HEK293T (cell line): ENCODE data around the gene AQP12A.

Experiments
- CTCF ChIA-PET: fragments of 350-600 bp; formaldehyde crosslinking; extraction: SDS; loops from one replicate; lab custom pipeline; 2021; ENCODE audit warnings: antibody characterized with exemption, inconsistent platforms; lab: Yijun Ruan, JAX
- POLR2A ChIA-PET: fragments of 350-600 bp; formaldehyde crosslinking; extraction: SDS; loops from one replicate; lab custom pipeline; 2020; ENCODE audit warnings: antibody characterized with exemption, inconsistent platforms; lab: Yijun Ruan, JAX
- DNase-seq: peaks from one replicate; pipeline ENCODE4 v3.0.0; 2012; ENCODE audit warnings: mixed read lengths; ENCODE audit errors: extremely low spot score
- ARNT ChIP-seq: fragments of 450-650 bp; IDR thresholded peaks from 2 replicates; pipeline ENCODE4 v1.6.1; 2017; ENCODE audit warnings: mild to moderate bottlenecking
- BHLHE40 ChIP-seq: fragments of 450-650 bp; IDR thresholded peaks from 2 replicates; pipeline ENCODE4 v1.6.1; 2016; ENCODE audit warnings: mild to moderate bottlenecking, moderate library complexity, borderline replicate concordance
- CTBP1 ChIP-seq: fragments of 450-650 bp; IDR thresholded peaks from 2 replicates; pipeline ENCODE4 v1.6.1; 2016; ENCODE audit warnings: borderline replicate concordance
- ELF4 ChIP-seq: fragments of 450-650 bp; IDR thresholded peaks from 2 replicates; pipeline ENCODE4 v1.6.1; 2017; ENCODE audit warnings: antibody characterized with exemption
- FOXA1 ChIP-seq: fragments of 450-650 bp; IDR thresholded peaks from 2 replicates; pipeline ENCODE4 v1.6.1; 2016; ENCODE audit warnings: mild to moderate bottlenecking
- FOXK2 ChIP-seq: fragments of 450-650 bp; IDR thresholded peaks from 2 replicates; pipeline ENCODE4 v1.6.1; 2016; ENCODE audit warnings: mild to moderate bottlenecking
- FOXM1 ChIP-seq: fragments of 450-650 bp; IDR thresholded peaks from 2 replicates; pipeline ENCODE4 v1.6.1; 2017; ENCODE audit warnings: mild to moderate bottlenecking, borderline replicate concordance
- HDGF ChIP-seq: fragments of 450-650 bp; IDR thresholded peaks from 2 replicates; pipeline ENCODE4 v1.6.1; 2017; ENCODE audit warnings: antibody characterized with exemption, borderline replicate concordance
- L3MBTL2 ChIP-seq: fragments of 450-650 bp; conservative IDR thresholded peaks from 2 replicates; pipeline ENCODE4 v1.6.1; 2016; ENCODE audit warnings: mild to moderate bottlenecking
- LEF1 ChIP-seq: fragments of 450-650 bp; IDR thresholded peaks from 2 replicates; pipeline ENCODE4 v1.6.1; 2017; ENCODE audit warnings: mild to moderate bottlenecking, borderline replicate concordance
- NFRKB ChIP-seq: fragments of 450-650 bp; IDR thresholded peaks from 2 replicates; pipeline ENCODE4 v1.6.1; 2016; ENCODE audit warnings: mild to moderate bottlenecking, moderate library complexity
- PKNOX1 ChIP-seq: fragments of 450-650 bp; IDR thresholded peaks from 2 replicates; pipeline ENCODE4 v1.6.1; 2016
- SP1 ChIP-seq: fragments of 450-650 bp; IDR thresholded peaks from 2 replicates; pipeline ENCODE4 v1.6.1; 2017
- SUZ12 ChIP-seq: fragments of 450-650 bp; IDR thresholded peaks from 2 replicates; pipeline ENCODE4 v1.6.1; 2016; ENCODE audit warnings: mild to moderate bottlenecking
- TARDBP ChIP-seq: fragments of 450-650 bp; IDR thresholded peaks from 2 replicates; pipeline ENCODE4 v1.6.1; 2016
- ZNF384 ChIP-seq: fragments of 450-650 bp; IDR thresholded peaks from 2 replicates; pipeline ENCODE4 v1.6.1; 2016

The AQP12A gene

GRCh38 chr2:240645801-240646175 lies 45.9 kb upstream of the AQP12A start:
- TF ChIP-seq CTBP1: no peak
- POLR2A ChIA-PET: interaction anchor here (0.8 kb wide), 1 partner anchor 60 kb away, joined by 3 read pairs; the partner anchor contains the start of gene CAPN10

GRCh38 chr2:240646176-240646899 lies 45.3 kb upstream of the AQP12A start:
- TF ChIP-seq SUZ12 (no peak), TARDBP (no peak), PKNOX1 (no peak), BHLHE40 (no peak), SP1 (no peak), FOXK2 (no peak), FOXM1 (no peak), LEF1 (no peak), FOXA1 (no peak)
- CTCF ChIA-PET: no interaction called here
- POLR2A ChIA-PET: no interaction called here
- no peak for DNase-seq

More at GRCh38 chr2:240645801-240646175, 45.9 kb upstream of the AQP12A start:
- CTCF ChIA-PET: no interaction called here
- no peak for DNase-seq

GRCh38 chr2:240646900-240647502 lies 44.7 kb upstream of the AQP12A start:
- no peak for DNase-seq
- POLR2A ChIA-PET: no interaction called here
- CTCF ChIA-PET: no interaction called here
- TF ChIP-seq FOXA1: no peak
- TF ChIP-seq HDGF: no peak
- no peak for TF ChIP-seq SP1
- TF ChIP-seq PKNOX1: no peak
- no peak for TF ChIP-seq NFRKB
- TF ChIP-seq BHLHE40: no peak
- no peak for TF ChIP-seq LEF1
- no peak for TF ChIP-seq FOXK2
- no peak for TF ChIP-seq TARDBP
- TF ChIP-seq SUZ12: no peak
- no peak for TF ChIP-seq CTBP1
- TF ChIP-seq ELF4: no peak
- no peak for TF ChIP-seq L3MBTL2
- TF ChIP-seq ZNF384: no peak
- no peak for TF ChIP-seq FOXM1
- TF ChIP-seq ARNT: no peak

- no peak for DNase-seq
- CTCF ChIA-PET: no interaction called here
- POLR2A ChIA-PET: no interaction called here
- TF ChIP-seq CTBP1: no peak
- no peak for TF ChIP-seq ELF4
- no peak for TF ChIP-seq ARNT
- no peak for TF ChIP-seq NFRKB
- no peak for TF ChIP-seq BHLHE40
- TF ChIP-seq FOXM1: no peak
- TF ChIP-seq FOXK2: no peak
- TF ChIP-seq SP1: no peak
- TF ChIP-seq SUZ12: no peak
- TF ChIP-seq ZNF384: no peak
- TF ChIP-seq LEF1: no peak
- TF ChIP-seq L3MBTL2: no peak
- no peak for TF ChIP-seq PKNOX1
- TF ChIP-seq FOXA1: no peak
- TF ChIP-seq HDGF: no peak
- TF ChIP-seq TARDBP: no peak
Measured at GRCh38 chr2:240647503-240648154, 44.0 kb upstream of the AQP12A start.

DNA sequence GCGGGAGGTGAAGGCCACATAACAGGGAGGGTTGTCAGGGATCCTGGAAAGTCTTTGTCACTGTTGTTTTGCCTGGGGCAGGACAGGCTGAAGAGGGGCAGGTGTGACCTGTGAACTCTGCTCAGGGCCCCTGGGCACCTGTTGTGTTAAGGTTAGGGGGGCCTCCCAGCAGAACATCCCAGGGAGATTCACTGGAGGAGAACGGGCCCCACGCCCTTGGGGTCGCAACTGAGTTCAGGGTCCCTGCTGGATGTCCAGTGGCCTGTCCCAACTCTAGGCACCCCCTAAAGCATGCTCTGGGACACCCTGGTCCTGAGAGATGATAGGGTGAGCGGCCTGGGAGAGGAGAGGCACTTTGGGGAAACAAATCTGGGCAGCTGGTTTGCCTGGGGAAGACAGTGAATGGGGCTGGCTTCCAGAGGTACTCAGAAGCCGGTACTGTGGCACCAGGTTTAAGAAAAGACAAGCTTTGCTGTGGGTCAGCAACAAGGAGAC lies 43.5 kb upstream of the AQP12A start:
- DNase-seq: no peak
- POLR2A ChIA-PET: no interaction called here
- CTCF ChIA-PET: interaction anchor here (1.4 kb wide), 1 partner anchor 9 kb away, joined by 3 read pairs; no protein-coding TSS in a partner anchor
- TF ChIP-seq ZNF384: no peak
- no peak for TF ChIP-seq CTBP1
- TF ChIP-seq ARNT: no peak
- no peak for TF ChIP-seq ELF4
- TF ChIP-seq TARDBP: no peak

DNA sequence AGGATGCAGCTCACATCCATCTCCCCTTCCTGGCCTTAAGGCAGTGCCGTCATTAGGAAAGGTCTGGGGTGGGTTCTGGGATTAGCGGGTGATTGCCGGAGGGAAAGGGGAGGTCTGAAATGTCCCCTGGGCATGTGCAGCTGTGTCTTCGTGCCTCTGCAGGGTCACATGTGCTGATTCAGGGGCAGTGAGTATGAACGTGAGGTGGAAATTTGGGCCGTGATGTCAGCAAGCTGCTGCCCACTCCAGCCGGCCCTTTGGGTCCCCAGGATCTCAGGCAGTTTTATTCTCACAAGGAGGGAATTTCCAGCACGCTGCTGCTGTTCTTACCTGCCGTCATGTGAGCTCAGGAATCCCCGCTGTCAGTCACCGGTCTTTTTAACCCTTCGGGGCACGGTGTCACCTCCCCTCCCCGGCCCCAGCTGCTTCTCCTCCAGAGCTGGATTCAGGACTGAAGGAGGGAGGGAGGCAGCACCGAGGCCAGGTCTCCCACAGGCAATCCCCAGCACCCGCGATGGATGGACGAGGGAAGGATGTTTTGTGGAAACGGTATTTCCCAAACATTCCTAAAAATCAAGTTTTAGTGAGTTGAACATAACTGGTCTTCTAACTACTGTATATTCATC lies 42.9 kb upstream of the AQP12A start:
- DNase-seq: no peak
- CTCF ChIA-PET: interaction anchor here (1.4 kb wide), 1 partner anchor 9 kb away, joined by 3 read pairs; no protein-coding TSS in a partner anchor
- TF ChIP-seq CTBP1 (no peak), PKNOX1 (no peak), SUZ12 (no peak), ZNF384 (no peak), SP1 (no peak), TARDBP (no peak), L3MBTL2 (no peak), FOXM1 (no peak), ARNT (no peak), FOXK2 (no peak)
- POLR2A ChIA-PET: no interaction called here
